HFFc6 (cell line): ENCODE results near the gene POLN. TPM values are rescaled to one million over a fixed set of nuclear protein-coding genes. Genes with fewer than 3 reads are reported as not detected.

Experiments
- DNase-seq: peaks from one replicate; pipeline ENCODE4 v3.0.0-alpha.2; 2018
- H3K27ac Mint-ChIP-seq: 2 replicates; pipeline ENCODE4 v1.8.0; 2020; ENCODE audit warnings: mild to moderate bottlenecking, mixed read lengths
- H3K27me3 Mint-ChIP-seq: 2 replicates; pipeline ENCODE4 v1.8.0; 2021; ENCODE audit warnings: mild to moderate bottlenecking, moderate library complexity, mixed read lengths; ENCODE audit not compliant: insufficient read depth
- H3K36me3 Mint-ChIP-seq: 2 replicates; pipeline ENCODE4 v1.8.0; 2021; ENCODE audit warnings: low read depth, mixed read lengths
- H3K4me1 Mint-ChIP-seq: 2 replicates; pipeline ENCODE4 v1.8.0; 2020; ENCODE audit warnings: low read depth, mixed read lengths
- H3K4me3 Mint-ChIP-seq: 2 replicates; pipeline ENCODE4 v1.8.0; 2020; ENCODE audit warnings: mild to moderate bottlenecking, moderate library complexity, mixed read lengths
- H3K9me3 Mint-ChIP-seq: 2 replicates; pipeline ENCODE4 v1.8.0; 2020; ENCODE audit warnings: mild to moderate bottlenecking, mixed read lengths
- CTCF ChIP-seq: fragments of 200-600 bp; sonication (generic); IDR thresholded peaks from 2 replicates; pipeline ENCODE4 v1.5.0; 2021; ENCODE audit warnings: antibody characterized with exemption, mild to moderate bottlenecking
- total RNA-seq, 6 experiments: library from RNA; stranded (reverse); fragmentation: NEBNext Ultra II Directional; extraction: Animal tissue kit (Norgen Biotek cat#: 25700); gene quantifications; 2 replicates in 1 of 6; 3 replicates in 5 of 6; pipeline ENCODE4 v1.2.3, GENCODE V29; 2021

POLN gene
- total RNA-seq, 6 experiments from 2014 or later, result 1.5 to 3.4 (median 2.2) TPM

- Mint-ChIP-seq H3K36me3 (peaks cover 12% of the 10 kb centered on the region; the same call in 1 of the 2 replicates), H3K27me3 (peaks cover 4% of the 10 kb centered on the region; the same call in 1 of the 2 replicates), H3K27ac (no peak overlapping the region), H3K4me1 (peaks cover 10% of the 10 kb centered on the region), H3K9me3 (peaks cover 9% of the 10 kb centered on the region), H3K4me3 (no peak overlapping the region)
- DNase-seq, result no peak
- no peak for TF ChIP-seq CTCF
Observed at GRCh38 chr4:2093265-2093664, 148.7 kb downstream of the POLN start.

- H3K4me1 Mint-ChIP-seq, result peaks cover 10% of the 10 kb centered on the region
- H3K4me3 Mint-ChIP-seq, result no peak overlapping the region
- peaks cover 4% of the 10 kb centered on the region; the same call in 1 of the 2 replicates for H3K27me3 Mint-ChIP-seq
- no peak overlapping the region for H3K27ac Mint-ChIP-seq
- H3K36me3 Mint-ChIP-seq, result peaks cover 9% of the 10 kb centered on the region; the same call in 1 of the 2 replicates
- no peak for DNase-seq
- peaks cover 9% of the 10 kb centered on the region for H3K9me3 Mint-ChIP-seq
- TF ChIP-seq CTCF, result no peak
Observed at GRCh38 chr4:2092669-2093053, 149.3 kb downstream of the POLN start.

DNA sequence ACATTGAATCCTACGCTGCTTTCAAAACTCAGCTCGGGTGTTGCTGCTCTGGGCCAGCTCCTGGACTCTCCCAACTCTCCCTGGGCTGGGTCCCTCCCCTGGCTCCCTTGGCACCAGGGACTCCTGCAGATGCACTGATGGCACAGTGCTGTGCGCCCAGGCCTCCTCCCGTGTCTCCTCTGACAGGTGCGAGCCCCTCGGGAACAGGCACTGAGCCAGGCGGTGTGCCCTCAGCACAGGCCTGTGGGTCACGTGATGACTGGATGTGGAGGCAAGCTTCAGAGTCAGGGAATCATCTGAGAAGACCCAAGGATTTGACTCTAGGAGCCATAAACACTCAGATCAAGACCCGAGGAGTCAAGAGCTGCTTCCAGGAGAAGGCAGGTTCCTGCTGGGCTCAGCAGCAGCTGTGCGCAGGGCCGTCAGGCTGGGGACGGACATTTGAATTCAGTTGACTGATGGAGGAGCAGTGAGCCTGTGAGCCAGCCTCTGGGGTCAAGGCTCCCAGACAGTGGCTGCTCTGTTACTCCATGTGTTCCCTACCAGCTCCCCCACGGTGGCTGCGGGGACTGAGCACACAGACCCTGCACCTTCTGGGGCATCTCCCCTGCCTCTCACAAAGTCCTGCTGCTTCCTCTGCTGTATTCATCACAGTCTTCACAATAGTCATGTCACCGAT lies 149.8 kb downstream of the POLN start:
- Mint-ChIP-seq H3K4me1 (peaks cover 10% of the 10 kb centered on the region), H3K9me3 (peaks cover 9% of the 10 kb centered on the region), H3K27me3 (peaks cover 4% of the 10 kb centered on the region; the same call in 1 of the 2 replicates), H3K4me3 (no peak overlapping the region), H3K27ac (no peak overlapping the region), H3K36me3 (peaks cover 8% of the 10 kb centered on the region; the same call in 1 of the 2 replicates)
- no peak for TF ChIP-seq CTCF
- DNase-seq, result no peak

GRCh38 chr4:2090642-2091041 lies 151.3 kb downstream of the POLN start:
- H3K9me3 Mint-ChIP-seq, result no peaks in the 10 kb centered on the region

GRCh38 chr4:2089222-2089621 lies 152.7 kb downstream of the POLN start:
- H3K9me3 Mint-ChIP-seq, result no peaks in the 10 kb centered on the region
- no peak for TF ChIP-seq CTCF
- H3K36me3 Mint-ChIP-seq, result no peaks in the 10 kb centered on the region
- no peaks in the 10 kb centered on the region for H3K4me1 Mint-ChIP-seq
- H3K4me3 Mint-ChIP-seq, result no peak overlapping the region
- DNase-seq, result no peak
- H3K27ac Mint-ChIP-seq, result no peak overlapping the region
- H3K27me3 Mint-ChIP-seq, result peaks cover 3% of the 10 kb centered on the region; the same call in 1 of the 2 replicates

More at GRCh38 chr4:2090642-2091041, 151.3 kb downstream of the POLN start:
- Mint-ChIP-seq H3K4me3 (no peak overlapping the region), H3K27ac (no peak overlapping the region), H3K36me3 (no peaks in the 10 kb centered on the region; the same call in 1 of the 2 replicates), H3K27me3 (peaks cover 3% of the 10 kb centered on the region; the same call in 1 of the 2 replicates), H3K4me1 (peaks cover 3% of the 10 kb centered on the region)
- DNase-seq, result no peak
- TF ChIP-seq CTCF, result no peak
